Trophoblast cell (in vitro differentiated cells and primary cell): Measurements from ENCODE around the gene CD27.
"Not testable (repeated sequence)": the region's sequence is repeated elsewhere in the genome, so short reads cannot be mapped to it uniquely, and the experiment has no call there.

Source experiments
- DNase-seq, 2 donors: peaks; one replicate each; pipeline ENCODE4 v3.0.0-alpha.2; 2016
- H2AFZ ChIP-seq: 2 replicates; pipeline ENCODE4 v1.6.1; 2013; ENCODE audit warnings: low read length, moderate library complexity, mild to moderate bottlenecking; ENCODE audit not compliant: insufficient read depth, poor library complexity
- H2AK5ac ChIP-seq: 2 replicates; pipeline ENCODE4 v1.6.1; 2013; ENCODE audit warnings: mild to moderate bottlenecking, low read length
- H2BK120ac ChIP-seq: 2 replicates; pipeline ENCODE4 v1.6.1; 2013; ENCODE audit warnings: low read length, mild to moderate bottlenecking, moderate library complexity; ENCODE audit not compliant: insufficient read depth, poor library complexity
- H2BK12ac ChIP-seq: 2 replicates; pipeline ENCODE4 v1.6.1; 2013; ENCODE audit warnings: mild to moderate bottlenecking, low read length, moderate library complexity
- H2BK5ac ChIP-seq: 2 replicates; pipeline ENCODE4 v1.6.1; 2013; ENCODE audit warnings: low read length, low read depth, moderate library complexity, mild to moderate bottlenecking; ENCODE audit not compliant: poor library complexity
- H3K14ac ChIP-seq: 2 replicates; pipeline ENCODE4 v1.6.1; 2013; ENCODE audit warnings: mild to moderate bottlenecking, low read length
- H3K18ac ChIP-seq: 2 replicates; pipeline ENCODE4 v1.6.1; 2013; ENCODE audit warnings: mild to moderate bottlenecking, low read length
- H3K23ac ChIP-seq: 2 replicates; pipeline ENCODE4 v1.6.1; 2013; ENCODE audit warnings: low read length
- H3K27ac ChIP-seq: 2 replicates; pipeline ENCODE4 v1.5.1; 2013; ENCODE audit warnings: low read depth, mild to moderate bottlenecking, inconsistent platforms, low read length, moderate library complexity
- H3K27me3 ChIP-seq: 2 replicates; pipeline ENCODE4 v1.6.1; 2013; ENCODE audit warnings: inconsistent platforms, mild to moderate bottlenecking, low read length, moderate library complexity; ENCODE audit not compliant: insufficient read depth
- H3K36me3 ChIP-seq, 2 experiments: 1 replicate in 1 of 2; 2 replicates in 1 of 2; pipeline ENCODE4 v1.6.1; 2013; ENCODE audit warnings: low read length in 2 of 2, mild to moderate bottlenecking in 2 of 2, moderate library complexity in 1 of 2; ENCODE audit not compliant: insufficient read depth in 2 of 2, control insufficient read depth in 1 of 2
- H3K4ac ChIP-seq: 2 replicates; pipeline ENCODE4 v1.6.1; 2013; ENCODE audit warnings: low read depth, mild to moderate bottlenecking, low read length, moderate library complexity
- H3K4me1 ChIP-seq, 2 experiments: 1 replicate in 1 of 2; 2 replicates in 1 of 2; pipeline ENCODE4 v1.6.1; 2013; ENCODE audit warnings: low read length in 2 of 2, mild to moderate bottlenecking in 2 of 2, moderate library complexity in 1 of 2; ENCODE audit not compliant: insufficient read depth in 2 of 2, control insufficient read depth in 1 of 2
- H3K4me2 ChIP-seq: 2 replicates; pipeline ENCODE4 v1.6.1; 2013; ENCODE audit warnings: inconsistent platforms, mild to moderate bottlenecking, low read length, moderate library complexity
- H3K4me3 ChIP-seq: 2 replicates; pipeline ENCODE4 v1.5.1; 2013; ENCODE audit warnings: mild to moderate bottlenecking, low read depth, low read length, inconsistent platforms
- H3K79me1 ChIP-seq: one replicate; pipeline ENCODE4 v1.6.1; 2013; ENCODE audit warnings: low read length
- H3K79me2 ChIP-seq: 2 replicates; pipeline ENCODE4 v1.6.1; 2013; ENCODE audit warnings: low read length, mild to moderate bottlenecking; ENCODE audit not compliant: control insufficient read depth, insufficient read depth, poor library complexity
- H3K9ac ChIP-seq: 2 replicates; pipeline ENCODE4 v1.6.1; 2013; ENCODE audit warnings: mild to moderate bottlenecking, low read length
- H3K9me3 ChIP-seq: 2 replicates; pipeline ENCODE4 v1.6.1; 2013; ENCODE audit warnings: low read depth, mild to moderate bottlenecking, control low read depth, inconsistent platforms, low read length; ENCODE audit not compliant: insufficient read depth
- H4K12ac ChIP-seq: 2 replicates; pipeline ENCODE4 v1.6.1; 2013; ENCODE audit warnings: low read depth, mild to moderate bottlenecking, low read length, moderate library complexity
- H4K8ac ChIP-seq: 2 replicates; pipeline ENCODE4 v1.6.1; 2013; ENCODE audit warnings: low read depth, mild to moderate bottlenecking, low read length, moderate library complexity
- H4K91ac ChIP-seq: one replicate; pipeline ENCODE4 v1.6.1; 2013; ENCODE audit warnings: low read depth, mild to moderate bottlenecking, low read length, moderate library complexity
- WGBS: extraction: QIAGEN DNeasy Blood & Tissue Kit; methylation state at CpG from one replicate; pipeline ENCODE4 v1.1.7; 2013; ENCODE audit warnings: missing lambda C conversion rate; ENCODE audit not compliant: insufficient read length, insufficient coverage; ENCODE audit errors: extremely low coverage; 5-methylcytosine and 5-hydroxymethylcytosine counted together

Gene CD27

GRCh38 chr12:6494968-6495367, 50.2 kb downstream of the CD27 start:
- no peaks in the 10 kb centered on the region for H3K27me3 ChIP-seq
- H3K9ac ChIP-seq: no peak overlapping the region
- no peak overlapping the region for H3K27ac ChIP-seq
- peaks cover 2% of the 10 kb centered on the region for H3K9me3 ChIP-seq
- H3K79me1 ChIP-seq: peaks cover 8% of the 10 kb centered on the region
- peaks cover 5% of the 10 kb centered on the region for H3K79me2 ChIP-seq
- no peak overlapping the region for H3K14ac ChIP-seq
- no peak overlapping the region for H4K12ac ChIP-seq
- no peak overlapping the region for H2BK12ac ChIP-seq
- no CpG with 5 or more reads among the region's 1 CpG for WGBS
- no peak overlapping the region for H2AK5ac ChIP-seq
- H2BK5ac ChIP-seq: no peak overlapping the region
- H4K91ac ChIP-seq: no peak overlapping the region
- no peak overlapping the region for H3K23ac ChIP-seq
- peaks cover 17 to 23% of the 10 kb centered on the region in 2 experiments for H3K36me3 ChIP-seq
- no peak overlapping the region for H3K4ac ChIP-seq
- no peak overlapping the region for H2AFZ ChIP-seq
- no peak overlapping the region for H2BK120ac ChIP-seq
- H3K4me2 ChIP-seq: peak overlapping the region; percentile 85
- H3K18ac ChIP-seq: no peak overlapping the region
- no peak overlapping the region for H4K8ac ChIP-seq
- DNase-seq: no peak
- peaks cover 0 to 6% of the 10 kb centered on the region in 2 experiments for H3K4me1 ChIP-seq
- no peak overlapping the region for H3K4me3 ChIP-seq

DNA sequence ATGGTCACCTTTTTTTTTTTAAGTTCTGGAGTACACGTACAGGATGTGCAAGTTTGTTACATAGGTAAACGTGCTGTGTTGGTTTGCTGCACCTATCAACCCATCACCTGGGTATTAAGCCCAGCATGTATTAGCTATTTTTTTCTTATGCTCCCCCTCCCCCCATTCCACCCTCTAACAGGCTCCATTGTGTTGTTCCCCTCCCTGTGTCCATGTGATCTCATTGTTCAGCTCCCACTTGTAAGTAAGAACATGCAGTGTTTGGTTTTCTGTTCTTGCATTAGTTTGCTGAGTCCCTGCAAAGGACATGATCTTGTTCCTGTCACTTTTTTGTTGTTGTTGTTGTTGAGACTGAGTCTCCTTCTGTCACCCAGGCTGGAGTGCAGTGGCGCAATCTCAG, 52.5 kb downstream of the CD27 start:
- H3K79me2 ChIP-seq, H2BK12ac ChIP-seq, H3K18ac ChIP-seq, DNase-seq, H3K27ac ChIP-seq, H3K4me3 ChIP-seq, H2BK120ac ChIP-seq, H4K8ac ChIP-seq, H3K27me3 ChIP-seq, H3K4ac ChIP-seq, H2BK5ac ChIP-seq, H3K4me2 ChIP-seq, H4K91ac ChIP-seq, H3K79me1 ChIP-seq, H3K9ac ChIP-seq, H3K9me3 ChIP-seq, H3K23ac ChIP-seq, H2AK5ac ChIP-seq, H4K12ac ChIP-seq, H3K14ac ChIP-seq, H3K4me1 ChIP-seq, H2AFZ ChIP-seq: not testable (repeated sequence)
- peaks cover 17 to 22% of the 10 kb centered on the region in 2 experiments for H3K36me3 ChIP-seq
- WGBS: no CpG with 5 or more reads among the region's 3 CpGs

- whole genome bisulfite sequencing: no CpG with 5 or more reads among the region's 2 CpGs
- Histone ChIP-seq H3K9ac (no peak overlapping the region), H4K8ac (no peak overlapping the region), H2BK120ac (no peak overlapping the region), H3K27ac (no peak overlapping the region), H3K4ac (no peak overlapping the region), H4K12ac (no peak overlapping the region), H3K4me3 (no peak overlapping the region), H2AFZ (no peak overlapping the region), H2BK12ac (no peak overlapping the region), H2BK5ac (no peak overlapping the region), H3K18ac (no peak overlapping the region), H2AK5ac (no peak overlapping the region), H3K36me3 (peaks cover 22 to 27% of the 10 kb centered on the region in 2 experiments), H4K91ac (no peak overlapping the region), H3K23ac (no peak overlapping the region), H3K79me2 (no peaks in the 10 kb centered on the region), H3K14ac (no peak overlapping the region), H3K79me1 (no peaks in the 10 kb centered on the region), H3K4me2 (no peak overlapping the region), H3K4me1 (no peaks in the 10 kb centered on the region), H3K27me3 (no peaks in the 10 kb centered on the region), H3K9me3 (peaks cover 2% of the 10 kb centered on the region)
- DNase-seq: no peak
These were observed 55.7 kb downstream of the CD27 start for GRCh38 chr12:6500466-6500865.
